ENCODE measurements around the gene ELP5.

DNA sequence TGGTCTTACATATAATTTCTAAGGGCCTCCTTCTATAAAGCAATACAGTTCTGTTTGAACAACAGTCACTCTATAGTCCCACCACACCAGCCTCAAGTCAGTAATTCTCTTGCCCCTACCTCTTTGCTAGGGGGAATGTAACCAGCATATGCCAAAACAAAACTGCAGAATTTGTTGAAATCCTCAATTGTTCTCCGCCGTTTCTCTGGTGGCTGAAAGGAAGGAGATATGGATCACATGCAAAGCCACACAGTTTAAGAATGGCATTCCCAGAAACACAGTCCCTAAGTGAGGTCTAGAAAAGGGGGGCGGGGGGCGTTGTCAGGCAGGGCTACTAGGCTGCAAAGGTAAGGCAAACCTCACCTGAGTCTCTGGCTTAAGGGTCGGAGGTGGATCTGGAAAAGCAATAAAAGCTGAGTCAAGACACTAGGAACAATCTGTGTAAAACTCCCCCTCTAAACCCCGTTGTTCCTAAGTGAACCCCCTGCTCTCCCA, 14.7 kb upstream of the ELP5 start:
- TF ChIP-seq, protein P1, sequence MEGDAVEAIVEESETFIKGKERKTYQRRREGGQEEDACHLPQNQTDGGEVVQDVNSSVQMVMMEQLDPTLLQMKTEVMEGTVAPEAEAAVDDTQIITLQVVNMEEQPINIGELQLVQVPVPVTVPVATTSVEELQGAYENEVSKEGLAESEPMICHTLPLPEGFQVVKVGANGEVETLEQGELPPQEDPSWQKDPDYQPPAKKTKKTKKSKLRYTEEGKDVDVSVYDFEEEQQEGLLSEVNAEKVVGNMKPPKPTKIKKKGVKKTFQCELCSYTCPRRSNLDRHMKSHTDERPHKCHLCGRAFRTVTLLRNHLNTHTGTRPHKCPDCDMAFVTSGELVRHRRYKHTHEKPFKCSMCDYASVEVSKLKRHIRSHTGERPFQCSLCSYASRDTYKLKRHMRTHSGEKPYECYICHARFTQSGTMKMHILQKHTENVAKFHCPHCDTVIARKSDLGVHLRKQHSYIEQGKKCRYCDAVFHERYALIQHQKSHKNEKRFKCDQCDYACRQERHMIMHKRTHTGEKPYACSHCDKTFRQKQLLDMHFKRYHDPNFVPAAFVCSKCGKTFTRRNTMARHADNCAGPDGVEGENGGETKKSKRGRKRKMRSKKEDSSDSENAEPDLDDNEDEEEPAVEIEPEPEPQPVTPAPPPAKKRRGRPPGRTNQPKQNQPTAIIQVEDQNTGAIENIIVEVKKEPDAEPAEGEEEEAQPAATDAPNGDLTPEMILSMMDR (IDR thresholded peaks at IDR 0.05): no peak
- TF ChIP-seq POLR2A (IDR thresholded peaks at IDR 0.05): no peak

Measured in esophagus squamous epithelium (tissue), 4 donors.